ENCODE measurements around the gene TEX14. TPM values are rescaled to one million over a fixed set of nuclear protein-coding genes. Genes with fewer than 3 reads are reported as not detected.

The TEX14 gene
- total and polyA plus RNA-seq, 9 donors = 2.1 to 5.1 (median 4.1) TPM

DNA sequence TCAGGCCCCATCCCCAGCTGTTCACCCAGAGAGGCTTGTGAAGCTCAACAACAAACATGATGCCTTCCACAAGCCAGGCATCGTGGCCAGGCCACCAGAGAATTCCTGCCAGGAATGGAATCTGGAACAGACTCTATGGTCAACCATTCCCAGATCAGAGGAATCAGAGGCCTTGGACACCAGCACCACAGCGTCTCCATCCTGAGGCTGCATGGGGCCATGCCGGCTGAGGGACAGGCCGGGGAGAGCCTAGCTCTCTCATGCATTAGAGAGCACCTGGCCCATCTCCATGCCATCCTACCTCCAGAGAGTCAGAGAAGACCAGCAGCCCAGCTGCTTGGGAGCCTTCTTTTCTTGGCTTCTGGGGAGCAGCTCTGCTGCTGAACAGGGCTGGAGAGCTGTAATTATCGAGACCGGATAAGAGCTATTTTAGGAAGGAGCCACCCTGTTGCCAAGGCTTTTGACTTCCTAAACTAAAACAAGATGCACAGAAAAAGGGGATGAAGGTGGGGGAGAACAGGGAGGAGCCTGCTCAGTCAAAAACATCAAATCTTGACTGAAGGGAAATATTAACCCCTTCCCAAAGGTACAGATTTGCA, 152.9 kb downstream of the TEX14 start:
- peak overlapping the region; percentile 75 for H3K27ac ChIP-seq (ENCODE audit: low read length)
- 58% methylated on average over 2 of the region's 6 CpGs for WGBS (ENCODE audit: insufficient coverage)

DNA sequence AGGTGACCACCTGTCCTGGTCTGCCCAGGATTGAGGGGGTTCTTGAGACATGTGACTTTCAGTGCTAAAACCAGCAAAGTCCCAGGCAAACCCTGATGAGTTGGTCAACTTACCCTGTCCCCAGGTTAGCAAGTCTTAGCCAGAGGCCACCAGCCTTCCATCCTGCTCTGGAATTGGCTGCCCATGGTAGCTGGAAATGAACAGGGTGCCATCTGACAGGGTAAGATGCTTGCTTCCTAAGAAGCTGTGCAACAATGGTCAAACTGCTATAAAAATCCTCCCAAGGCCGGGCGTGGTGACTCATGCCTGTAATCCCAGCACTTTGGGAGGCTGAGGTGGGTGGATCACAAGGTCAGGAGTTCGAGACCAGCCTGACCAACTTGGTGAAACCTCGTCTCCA, 154.6 kb downstream of the TEX14 start:
- 77% methylated on average over 2 of the region's 4 CpGs for WGBS (ENCODE audit: insufficient coverage)
- H3K4me1 ChIP-seq (ENCODE audit: control insufficient read depth, insufficient read depth, low read length) = peaks cover 80% of the 10 kb centered on the region
- peak overlapping the region; percentile 33 for H3K27ac ChIP-seq (ENCODE audit: low read length)
- no peak for DNase-seq
- peaks cover 8% of the 10 kb centered on the region for H3K27me3 ChIP-seq (ENCODE audit: control insufficient read depth, insufficient read depth, low read length)
- H3K9me3 ChIP-seq (replicated peaks; ENCODE audit: control insufficient read depth, low read depth, low read length) = no peaks in the 10 kb centered on the region
- H3K4me3 ChIP-seq (ENCODE audit: low read length) = no peak overlapping the region
- H3K36me3 ChIP-seq (ENCODE audit: control insufficient read depth, insufficient read depth, low read length) = no peaks in the 10 kb centered on the region

More for the DNA sequence above, 152.9 kb downstream of the TEX14 start:
- no peak overlapping the region for H3K4me3 ChIP-seq (ENCODE audit: low read length)
- H3K9me3 ChIP-seq (replicated peaks; ENCODE audit: control insufficient read depth, low read depth, low read length) = no peaks in the 10 kb centered on the region
- peaks cover 64% of the 10 kb centered on the region for H3K4me1 ChIP-seq (ENCODE audit: control insufficient read depth, insufficient read depth, low read length)
- H3K36me3 ChIP-seq (ENCODE audit: control insufficient read depth, insufficient read depth, low read length) = no peaks in the 10 kb centered on the region
- H3K27me3 ChIP-seq (ENCODE audit: control insufficient read depth, insufficient read depth, low read length) = peaks cover 2% of the 10 kb centered on the region
- peak; percentile 65 for DNase-seq

DNA sequence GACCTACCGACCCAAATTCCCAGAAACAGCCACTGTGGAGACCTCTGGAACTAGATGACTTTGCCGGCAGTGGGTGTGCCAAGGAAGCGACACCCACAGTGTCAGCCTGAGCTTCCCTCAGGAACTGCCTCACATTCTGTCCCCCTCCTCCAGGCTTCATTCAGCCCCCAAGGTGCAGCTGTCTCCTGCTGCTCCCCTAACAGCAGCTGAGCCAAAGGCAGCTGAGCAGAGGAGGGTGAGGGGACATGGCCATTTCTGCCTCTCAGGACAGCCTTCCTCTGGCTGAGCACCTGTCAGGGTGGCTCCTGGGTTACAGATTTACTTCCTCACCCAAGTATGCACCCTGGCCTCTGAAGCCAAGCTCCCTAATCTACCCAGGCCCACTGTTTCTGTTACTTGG, 155.3 kb downstream of the TEX14 start:
- no peaks in the 10 kb centered on the region for H3K9me3 ChIP-seq (replicated peaks; ENCODE audit: control insufficient read depth, low read depth, low read length)
- no peak overlapping the region for H3K4me3 ChIP-seq (ENCODE audit: low read length)
- DNase-seq = peak; percentile 70
- H3K27me3 ChIP-seq (ENCODE audit: control insufficient read depth, insufficient read depth, low read length) = peaks cover 10% of the 10 kb centered on the region
- 63% methylated on average over 2 of the region's 3 CpGs for WGBS (ENCODE audit: insufficient coverage)
- H3K36me3 ChIP-seq (ENCODE audit: control insufficient read depth, insufficient read depth, low read length) = no peaks in the 10 kb centered on the region
- H3K4me1 ChIP-seq (ENCODE audit: control insufficient read depth, insufficient read depth, low read length) = peaks cover 83% of the 10 kb centered on the region
- peak overlapping the region; percentile 66 for H3K27ac ChIP-seq (ENCODE audit: low read length)

DNA sequence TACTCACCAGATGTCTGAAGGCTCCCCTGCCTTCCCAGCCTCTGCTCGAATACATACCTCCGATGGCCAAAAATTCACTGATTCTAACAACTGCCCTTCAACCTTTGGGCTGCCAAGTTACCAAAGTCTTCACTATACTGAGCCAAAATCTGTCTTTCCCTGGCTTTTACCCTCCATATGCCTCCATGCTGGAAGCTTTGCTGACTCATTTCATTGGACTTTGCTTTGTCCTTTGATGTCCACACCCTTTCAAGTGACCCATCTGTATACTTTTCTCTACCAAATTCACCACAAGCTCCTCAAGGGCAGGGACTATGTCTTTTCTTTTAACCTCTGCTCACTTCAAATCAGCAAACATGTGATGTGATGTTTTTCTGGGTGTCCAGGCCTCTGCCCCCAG, 156.4 kb downstream of the TEX14 start:
- peaks cover 10% of the 10 kb centered on the region for H3K27me3 ChIP-seq (ENCODE audit: control insufficient read depth, insufficient read depth, low read length)
- 87% methylated on average over 2 of the region's 2 CpGs for WGBS (ENCODE audit: insufficient coverage)
- DNase-seq = no peak
- no peak overlapping the region for H3K4me3 ChIP-seq (ENCODE audit: low read length)
- peaks cover 88% of the 10 kb centered on the region for H3K4me1 ChIP-seq (ENCODE audit: control insufficient read depth, insufficient read depth, low read length)
- H3K9me3 ChIP-seq (replicated peaks; ENCODE audit: control insufficient read depth, low read depth, low read length) = no peaks in the 10 kb centered on the region
- H3K27ac ChIP-seq (ENCODE audit: low read length) = peak overlapping the region; percentile 66
- no peaks in the 10 kb centered on the region for H3K36me3 ChIP-seq (ENCODE audit: control insufficient read depth, insufficient read depth, low read length)

DNA sequence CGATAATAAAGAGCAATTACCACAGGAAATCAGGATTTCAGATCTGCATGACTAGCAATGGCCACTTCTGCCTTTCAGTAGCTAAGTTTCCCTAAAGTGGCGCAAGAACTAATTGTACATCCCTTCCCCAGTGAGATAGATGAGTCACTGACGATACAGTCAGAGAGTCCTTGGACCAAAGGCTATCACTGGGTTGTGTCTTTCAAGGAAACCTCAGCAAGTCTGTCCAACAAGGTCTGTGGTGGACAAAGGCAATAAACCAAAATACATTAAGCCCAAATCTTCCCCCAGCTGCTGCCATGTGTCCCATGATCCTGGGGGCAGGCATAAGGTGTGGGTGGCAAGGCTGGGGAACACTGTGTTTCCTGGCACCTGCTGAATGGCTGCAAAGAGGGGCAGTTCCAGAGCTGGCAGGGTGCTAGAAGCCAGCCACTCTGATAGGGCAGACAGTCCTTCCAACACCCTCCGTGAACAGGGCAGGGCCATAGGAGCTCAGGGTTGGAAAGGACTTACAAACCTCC, 156.9 kb downstream of the TEX14 start:
- H3K4me1 ChIP-seq (ENCODE audit: control insufficient read depth, insufficient read depth, low read length) = peaks cover 85% of the 10 kb centered on the region
- no peak for DNase-seq
- H3K27me3 ChIP-seq (ENCODE audit: control insufficient read depth, insufficient read depth, low read length) = peaks cover 10% of the 10 kb centered on the region
- no peaks in the 10 kb centered on the region for H3K9me3 ChIP-seq (replicated peaks; ENCODE audit: control insufficient read depth, low read depth, low read length)
- H3K4me3 ChIP-seq (ENCODE audit: low read length) = no peak overlapping the region
- peak overlapping the region; percentile 66 for H3K27ac ChIP-seq (ENCODE audit: low read length)
- no peaks in the 10 kb centered on the region for H3K36me3 ChIP-seq (ENCODE audit: control insufficient read depth, insufficient read depth, low read length)
- 89% methylated on average over 3 of the region's 4 CpGs for WGBS (ENCODE audit: insufficient coverage)

DNA sequence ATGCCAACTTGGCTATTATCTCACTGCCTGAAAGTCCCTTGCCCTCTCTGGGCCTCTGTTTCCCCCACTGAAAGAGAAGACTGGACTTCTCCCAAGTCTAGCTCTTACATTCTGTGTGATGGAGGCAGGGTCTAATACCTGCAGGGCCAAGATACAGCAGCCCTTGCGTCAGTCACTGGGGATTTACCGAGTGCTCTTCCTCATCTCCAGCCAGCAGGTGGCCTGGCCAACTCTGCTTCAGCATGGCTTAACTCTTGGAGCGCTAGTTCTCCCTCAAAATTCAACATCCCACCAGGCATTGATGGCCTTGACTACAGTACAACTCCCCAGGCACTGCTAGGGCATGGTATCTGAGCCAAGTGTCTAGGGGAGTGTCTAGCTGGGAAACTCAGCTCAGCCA, 157.5 kb downstream of the TEX14 start:
- peaks cover 10% of the 10 kb centered on the region for H3K27me3 ChIP-seq (ENCODE audit: control insufficient read depth, insufficient read depth, low read length)

DNA sequence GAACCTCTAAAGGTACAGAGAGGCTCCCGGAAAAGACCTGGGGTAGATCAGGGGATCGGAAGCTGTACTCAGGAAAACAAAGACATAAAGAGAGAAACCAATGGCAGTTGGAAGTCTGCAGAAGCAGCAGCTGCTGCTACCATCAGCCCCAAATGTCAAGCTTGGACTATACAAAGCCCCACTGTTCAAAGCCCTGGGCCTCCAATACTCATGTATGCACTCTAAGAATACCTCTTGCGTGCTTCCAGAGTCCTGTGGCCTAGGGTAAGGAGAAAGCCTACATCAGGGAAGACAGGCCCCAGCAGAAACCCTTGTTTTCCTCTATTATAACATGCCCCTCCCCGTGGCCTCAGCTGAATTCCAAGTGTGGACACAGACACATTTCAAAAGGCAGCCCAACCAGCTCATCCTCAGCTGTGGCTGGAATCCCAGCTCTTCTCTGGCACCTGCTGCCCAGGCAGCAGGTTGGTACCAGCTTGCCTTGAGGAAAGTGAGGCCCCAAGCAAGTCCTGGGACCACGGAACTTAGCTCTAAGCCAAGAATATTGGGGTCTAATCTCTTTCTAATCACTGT, 158.1 kb downstream of the TEX14 start:
- H3K36me3 ChIP-seq (ENCODE audit: control insufficient read depth, insufficient read depth, low read length) = no peaks in the 10 kb centered on the region
- H3K4me3 ChIP-seq (ENCODE audit: low read length) = no peak overlapping the region
- peaks cover 10% of the 10 kb centered on the region for H3K27me3 ChIP-seq (ENCODE audit: control insufficient read depth, insufficient read depth, low read length)
- no peak for DNase-seq
- 85% methylated on average over 2 of the region's 5 CpGs for WGBS (ENCODE audit: insufficient coverage)
- H3K9me3 ChIP-seq (replicated peaks; ENCODE audit: control insufficient read depth, low read depth, low read length) = no peaks in the 10 kb centered on the region
- peaks cover 82% of the 10 kb centered on the region for H3K4me1 ChIP-seq (ENCODE audit: control insufficient read depth, insufficient read depth, low read length)
- peak overlapping the region; percentile 70 for H3K27ac ChIP-seq (ENCODE audit: low read length)

More for the DNA sequence above, 157.5 kb downstream of the TEX14 start:
- no peaks in the 10 kb centered on the region for H3K36me3 ChIP-seq (ENCODE audit: control insufficient read depth, insufficient read depth, low read length)
- peaks cover 82% of the 10 kb centered on the region for H3K4me1 ChIP-seq (ENCODE audit: control insufficient read depth, insufficient read depth, low read length)
- H3K9me3 ChIP-seq (replicated peaks; ENCODE audit: control insufficient read depth, low read depth, low read length) = no peaks in the 10 kb centered on the region
- H3K4me3 ChIP-seq (ENCODE audit: low read length) = no peak overlapping the region
- DNase-seq = no peak
- 20% methylated on average over 2 of the region's 3 CpGs for WGBS (ENCODE audit: insufficient coverage)
- H3K27ac ChIP-seq (ENCODE audit: low read length) = peak overlapping the region; percentile 70

DNA sequence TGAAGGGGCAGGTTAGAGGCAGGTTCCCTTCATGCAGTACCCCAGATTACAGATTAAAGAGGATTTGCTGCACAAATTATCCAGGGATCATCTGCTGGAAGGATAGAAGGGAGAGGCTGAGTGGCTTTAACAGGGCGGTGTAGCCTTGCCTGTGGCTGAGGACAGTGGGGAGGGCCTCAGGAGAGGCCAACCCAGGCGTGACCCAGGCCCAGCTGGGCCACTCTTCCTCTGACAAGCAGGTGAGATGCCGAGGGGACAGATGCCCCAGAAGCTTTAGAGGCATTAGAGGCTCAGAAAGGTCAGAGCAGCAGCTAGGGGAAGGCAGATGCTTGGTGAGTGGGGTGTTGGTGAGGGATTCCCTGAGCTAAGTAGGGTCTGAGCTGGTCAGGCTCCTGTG, 159.3 kb downstream of the TEX14 start:
- Histone ChIP-seq H3K36me3 (ENCODE audit: control insufficient read depth, insufficient read depth, low read length) (no peaks in the 10 kb centered on the region), H3K9me3 (replicated peaks; ENCODE audit: control insufficient read depth, low read depth, low read length) (no peaks in the 10 kb centered on the region), H3K27ac (ENCODE audit: low read length) (peak overlapping the region; percentile 70), H3K4me3 (ENCODE audit: low read length) (peak overlapping the region; percentile 46), H3K27me3 (ENCODE audit: control insufficient read depth, insufficient read depth, low read length) (peaks cover 10% of the 10 kb centered on the region), H3K4me1 (ENCODE audit: control insufficient read depth, insufficient read depth, low read length) (peaks cover 83% of the 10 kb centered on the region)
- WGBS (ENCODE audit: insufficient coverage) = 28% methylated on average over 3 of the region's 3 CpGs
- DNase-seq = no peak

DNA sequence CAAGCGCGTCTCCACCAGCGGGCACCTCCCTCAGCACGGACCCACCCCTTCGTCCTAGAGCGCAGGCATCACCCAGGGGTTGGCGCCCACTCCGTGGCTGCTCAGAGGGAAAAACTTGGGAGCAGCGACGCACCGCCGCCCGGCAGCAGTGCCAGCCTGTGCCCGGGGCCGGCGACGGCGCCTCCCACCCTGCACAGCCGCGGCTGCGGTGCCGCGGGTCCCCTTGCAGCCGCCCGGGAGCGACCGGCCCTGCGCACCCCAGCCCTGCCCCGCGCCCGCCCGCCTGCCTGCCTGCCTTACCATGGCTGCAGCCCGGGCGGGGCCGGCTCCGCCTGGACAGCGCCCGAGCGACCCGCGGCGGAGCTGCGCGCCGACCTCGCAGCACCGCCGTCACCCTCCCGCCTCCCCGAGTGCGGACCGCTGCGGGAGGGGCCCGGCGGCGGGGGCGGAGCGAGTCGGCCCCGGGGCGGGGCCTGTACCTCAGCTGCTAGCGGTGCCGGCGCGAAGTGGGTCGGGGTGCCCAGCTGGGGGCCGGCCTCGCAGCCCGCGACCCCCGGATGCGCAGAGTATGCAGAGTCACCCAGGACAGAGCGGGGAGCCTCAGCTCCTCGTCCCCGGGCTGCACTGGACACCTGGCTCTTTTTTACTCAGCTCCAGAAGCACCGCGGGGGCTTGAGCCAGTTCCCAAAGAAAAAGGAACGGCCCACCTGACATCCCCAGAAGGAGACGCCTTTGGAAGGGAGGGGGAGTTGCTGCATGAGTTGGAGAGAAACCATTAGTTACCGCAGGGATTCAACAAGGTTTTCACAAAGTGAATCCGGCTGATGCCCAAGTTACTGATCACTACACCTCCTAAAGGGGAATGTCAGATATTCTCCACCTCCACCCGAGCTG, 159.9 kb downstream of the TEX14 start:
- Histone ChIP-seq H3K4me3 (ENCODE audit: low read length) (peak overlapping the region; percentile 46), H3K4me1 (ENCODE audit: control insufficient read depth, insufficient read depth, low read length) (peaks cover 83% of the 10 kb centered on the region), H3K27me3 (ENCODE audit: control insufficient read depth, insufficient read depth, low read length) (peaks cover 10% of the 10 kb centered on the region), H3K9me3 (replicated peaks; ENCODE audit: control insufficient read depth, low read depth, low read length) (no peaks in the 10 kb centered on the region), H3K36me3 (ENCODE audit: control insufficient read depth, insufficient read depth, low read length) (no peaks in the 10 kb centered on the region), H3K27ac (ENCODE audit: low read length) (peak overlapping the region; percentile 70)
- WGBS (ENCODE audit: insufficient coverage) = under 1% methylated on average over 71 of the region's 82 CpGs
- DNase-seq = peak; percentile 66

DNA sequence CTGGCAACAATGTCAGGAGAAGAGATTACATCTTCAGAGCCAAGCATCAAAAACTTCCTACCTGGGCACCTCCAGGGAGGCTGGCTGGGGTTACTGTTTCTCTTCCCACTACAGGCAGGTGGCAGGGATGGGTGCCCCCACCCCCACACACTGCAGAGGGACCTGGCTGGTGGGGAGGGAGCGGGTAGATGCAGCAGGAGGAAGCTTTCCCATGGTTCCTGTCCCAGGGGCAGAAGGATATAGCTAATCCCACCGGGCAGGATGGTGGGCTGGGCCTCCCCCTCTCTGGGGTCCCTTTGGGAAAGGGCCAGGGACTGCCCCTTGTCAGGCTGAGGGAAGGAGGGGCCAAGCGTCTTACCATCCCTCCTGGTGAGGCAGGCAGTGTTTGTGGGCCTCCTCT, 160.7 kb downstream of the TEX14 start:
- H3K4me1 ChIP-seq (ENCODE audit: control insufficient read depth, insufficient read depth, low read length) = peaks cover 86% of the 10 kb centered on the region
- peak overlapping the region; percentile 42 for H3K27ac ChIP-seq (ENCODE audit: low read length)
- WGBS (ENCODE audit: insufficient coverage) = 0% methylated on average over 1 of the region's 3 CpGs

More for the DNA sequence above, 160.7 kb downstream of the TEX14 start:
- no peaks in the 10 kb centered on the region for H3K9me3 ChIP-seq (replicated peaks; ENCODE audit: control insufficient read depth, low read depth, low read length)
- H3K36me3 ChIP-seq (ENCODE audit: control insufficient read depth, insufficient read depth, low read length) = no peaks in the 10 kb centered on the region
- H3K4me3 ChIP-seq (ENCODE audit: low read length) = peak overlapping the region; percentile 45
- peaks cover 10% of the 10 kb centered on the region for H3K27me3 ChIP-seq (ENCODE audit: control insufficient read depth, insufficient read depth, low read length)
- DNase-seq = no peak

Measured in muscle of leg (tissue), 11 donors.